IPS DF 4.7 (cell line): ENCODE measurements around the gene PARP9.
"Not testable (repeated sequence)": the region's sequence is repeated elsewhere in the genome, so short reads cannot be mapped to it uniquely, and the experiment has no call there.

Source experiments
- DNase-seq: peaks from one replicate; pipeline ENCODE4 v3.0.0-alpha.2; 2013; ENCODE audit warnings: low spot score; ENCODE audit errors: extremely low read depth

The PARP9 gene

GRCh38 chr3:122576174-122576940 is 12.3 kb upstream of the PARP9 start:
- DNase-seq, result no peak

- DNase-seq, result no peak
Measured at GRCh38 chr3:122572940-122573412, 8.9 kb upstream of the PARP9 start.

DNA sequence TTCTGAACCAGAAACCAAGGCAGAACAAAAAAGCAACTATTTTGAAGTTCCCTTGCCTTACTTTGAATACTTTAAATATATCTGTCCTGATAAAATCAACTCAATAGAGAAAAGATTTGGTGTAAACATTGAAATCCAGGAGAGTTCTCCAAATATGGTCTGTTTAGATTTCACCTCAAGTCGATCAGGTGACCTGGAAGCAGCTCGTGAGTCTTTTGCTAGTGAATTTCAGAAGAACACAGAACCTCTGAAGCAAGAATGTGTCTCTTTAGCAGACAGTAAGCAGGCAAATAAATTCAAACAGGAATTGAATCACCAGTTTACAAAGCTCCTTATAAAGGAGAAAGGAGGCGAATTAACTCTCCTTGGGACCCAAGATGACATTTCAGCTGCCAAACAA is 4.7 kb upstream of the PARP9 start:
- DNase-seq, result no peak

GRCh38 chr3:122568131-122568530 is 4.0 kb upstream of the PARP9 start:
- DNase-seq, result not testable (repeated sequence)

GRCh38 chr3:122563717-122564025 is 429 bp downstream of the PARP9 start:
- DNase-seq, result no peak

DNA sequence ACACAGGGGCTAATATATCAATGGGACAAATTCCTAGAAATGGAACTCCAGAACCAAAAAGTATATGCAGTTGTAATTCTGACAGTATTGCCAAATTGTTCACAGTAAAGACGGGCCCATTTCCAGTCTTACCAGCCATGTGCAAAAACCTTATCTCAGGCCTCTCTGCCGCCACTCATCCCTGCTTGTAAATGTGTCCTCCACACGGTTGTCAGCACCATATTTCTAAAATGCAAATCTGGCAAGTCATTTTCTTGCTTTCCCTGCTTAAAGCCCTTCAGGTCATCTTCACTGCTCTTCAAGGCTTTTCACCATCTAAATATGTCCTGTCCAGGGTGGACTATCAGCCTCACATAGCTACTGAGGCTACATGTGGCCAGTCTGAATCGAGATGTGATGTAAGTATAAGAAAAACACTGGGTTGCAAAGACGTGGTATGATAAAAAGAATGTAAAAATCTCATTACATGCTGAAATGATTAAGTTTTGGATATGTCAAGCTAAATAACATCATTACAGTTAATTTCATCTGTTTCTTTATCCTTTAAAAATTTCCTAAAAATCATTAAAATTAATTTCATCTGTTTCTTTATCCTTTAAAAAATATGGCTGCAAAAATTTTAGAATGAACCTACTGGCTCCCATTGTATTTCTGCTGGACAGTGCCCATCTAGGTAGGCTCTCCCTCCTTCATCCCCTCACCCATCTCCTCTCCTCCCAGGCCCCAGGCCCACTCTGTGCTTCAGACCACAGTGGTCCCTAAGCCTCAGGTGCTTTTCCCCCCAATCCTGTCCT is 980 bp downstream of the PARP9 start:
- DNase-seq, result no peak

- DNase-seq, result no peak
Measured at GRCh38 chr3:122560680-122561079, 3.4 kb downstream of the PARP9 start.

GRCh38 chr3:122559906-122560305 is 4.2 kb downstream of the PARP9 start:
- DNase-seq, result no peak

- no peak for DNase-seq
Measured at GRCh38 chr3:122558605-122559004, 5.5 kb downstream of the PARP9 start.

DNA sequence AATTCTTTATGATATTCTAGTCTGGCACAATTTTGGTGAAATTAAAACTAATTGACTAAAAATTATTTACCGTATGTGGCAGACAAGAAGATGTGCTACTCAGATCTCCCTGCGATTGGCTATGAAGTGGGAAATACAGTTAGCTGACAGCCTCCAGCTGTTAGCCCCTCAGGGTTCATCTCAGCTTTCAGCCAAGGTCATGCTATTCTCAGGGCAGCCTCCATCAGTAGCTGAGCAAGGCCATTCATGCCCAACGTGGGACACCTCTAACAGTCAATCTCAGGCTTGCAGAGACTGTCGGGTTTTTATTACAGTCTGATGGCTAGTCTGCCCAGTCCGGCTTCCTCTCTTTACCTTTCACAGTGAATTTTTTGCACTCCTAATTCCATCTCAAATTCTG is 6.7 kb downstream of the PARP9 start:
- DNase-seq, result no peak

DNA sequence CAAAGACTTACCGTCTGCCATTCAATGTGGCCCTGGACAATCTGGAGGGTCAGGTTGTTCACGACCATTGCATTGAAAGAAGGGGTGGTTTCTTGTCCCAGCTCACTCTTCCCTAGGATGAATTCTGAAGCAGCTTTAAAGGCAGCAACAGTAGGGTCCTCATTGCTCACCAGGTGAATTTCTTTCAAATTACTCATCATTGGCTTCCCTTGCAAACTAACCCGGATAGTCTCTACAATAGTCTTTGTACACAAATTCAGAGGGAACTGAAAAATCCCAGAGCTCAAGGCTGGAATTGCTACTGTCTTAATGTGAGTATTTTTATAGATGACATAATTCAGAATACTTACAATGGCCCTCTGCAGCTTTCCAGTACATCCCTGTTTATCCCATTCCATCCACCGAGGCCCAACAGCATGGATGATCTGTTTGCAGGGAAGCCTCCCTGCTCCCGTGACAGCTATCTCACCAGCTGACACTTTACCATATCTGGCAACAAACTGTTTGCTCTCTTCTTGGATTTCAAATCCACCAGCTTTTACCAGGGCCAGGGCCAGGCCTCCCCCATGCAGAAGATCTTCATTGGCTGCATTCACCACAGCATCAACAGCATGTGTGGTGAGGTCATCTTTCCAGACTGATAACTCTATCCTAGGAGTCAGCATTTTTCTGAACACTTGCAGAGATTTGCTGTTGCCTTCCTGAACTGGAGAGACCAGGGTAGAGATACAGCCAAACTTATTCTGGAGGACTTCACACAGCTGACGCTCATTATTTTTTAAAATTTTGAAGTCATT is 8.6 kb downstream of the PARP9 start:
- DNase-seq, result no peak

DNA sequence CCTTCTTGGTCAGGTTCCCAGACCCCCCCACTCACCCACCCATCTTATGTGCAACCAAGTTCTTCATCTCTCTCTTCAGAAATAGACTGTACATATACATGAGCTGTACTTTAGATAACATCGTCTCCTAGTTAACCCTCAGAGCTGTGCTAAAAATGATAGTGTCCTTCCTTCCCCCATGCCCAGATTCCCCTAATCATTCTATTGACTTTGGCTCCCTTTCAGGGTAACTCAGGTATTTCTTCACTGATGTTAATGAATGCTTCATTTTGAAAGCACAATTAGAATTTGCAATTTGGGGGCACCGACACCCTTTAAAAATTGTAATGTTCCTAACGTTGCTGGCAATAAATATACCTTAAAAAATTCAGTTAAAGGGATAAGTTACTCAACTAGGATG is 10.9 kb downstream of the PARP9 start:
- DNase-seq, result no peak

- DNase-seq, result no peak
Measured at GRCh38 chr3:122548619-122549018, 15.5 kb downstream of the PARP9 start.

GRCh38 chr3:122548076-122548475 is 16.0 kb downstream of the PARP9 start:
- no peak for DNase-seq

DNA sequence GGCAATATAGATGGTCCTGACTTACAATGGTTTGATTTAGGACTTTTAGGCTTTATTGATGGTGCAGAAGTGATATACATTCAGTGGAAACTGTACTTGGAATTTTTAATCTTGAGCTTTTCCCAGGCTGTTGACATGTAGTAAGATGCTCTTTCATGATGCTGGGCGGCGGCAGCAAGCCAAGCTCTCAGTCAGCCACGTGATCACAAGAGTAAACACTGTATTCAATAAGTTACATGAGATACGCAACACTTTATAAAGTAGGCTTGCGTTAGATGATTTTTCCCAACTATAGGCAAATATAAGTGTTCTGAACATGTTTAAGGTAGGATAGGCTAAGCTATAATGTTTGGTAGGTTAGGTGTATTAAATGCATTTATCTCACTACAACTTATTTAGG is 17.9 kb downstream of the PARP9 start:
- DNase-seq, result no peak

GRCh38 chr3:122538956-122539490 is 25.1 kb downstream of the PARP9 start:
- no peak for DNase-seq

DNA sequence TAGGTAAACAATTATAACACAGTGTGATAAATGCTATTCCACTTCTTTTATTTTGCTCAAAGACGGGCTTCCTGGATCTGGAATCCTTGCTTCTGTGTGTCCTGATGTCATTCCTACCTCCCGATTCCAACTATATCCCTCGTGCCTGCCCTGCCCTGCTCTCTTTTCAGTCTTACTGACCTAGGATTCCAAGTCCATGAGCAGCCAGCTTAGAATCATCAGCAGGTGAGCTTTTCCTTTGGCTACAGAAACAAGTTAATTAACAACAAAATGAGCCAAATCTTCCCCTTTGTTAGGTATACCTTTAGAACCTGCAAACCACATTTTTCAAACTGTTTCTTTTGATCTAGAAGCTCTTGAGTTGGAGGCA is 27.5 kb downstream of the PARP9 start:
- DNase-seq, result no peak

- DNase-seq, result no peak
Measured at GRCh38 chr3:122535964-122536631, 28.0 kb downstream of the PARP9 start.

GRCh38 chr3:122533931-122534334 is 30.2 kb downstream of the PARP9 start:
- no peak for DNase-seq

- no peak for DNase-seq
Measured at GRCh38 chr3:122533480-122533879, 30.6 kb downstream of the PARP9 start.

DNA sequence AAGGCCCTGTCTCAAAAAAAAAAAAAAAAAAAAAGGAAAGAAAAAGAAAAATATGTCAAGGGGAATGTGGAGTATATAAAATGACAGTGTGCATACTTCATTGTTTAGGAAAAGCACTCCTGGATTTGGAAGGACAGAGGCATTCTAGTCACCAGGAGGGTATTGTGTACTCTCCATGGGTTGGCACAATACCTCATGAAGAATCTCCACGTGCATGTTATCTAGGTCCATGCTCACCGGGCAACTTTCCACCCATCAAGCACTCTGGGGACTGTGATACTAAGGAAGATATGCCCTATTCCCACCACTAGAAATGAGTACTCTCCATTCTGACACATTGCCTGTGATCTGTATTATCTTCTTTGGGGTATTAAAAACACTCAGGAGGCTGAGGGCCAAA is 33.9 kb downstream of the PARP9 start:
- DNase-seq, result no peak
